HepG2 (cell line): Measurements from ENCODE around the gene ZBTB37. TPM values are rescaled to one million over a fixed set of nuclear protein-coding genes. Genes with fewer than 3 reads are reported as not detected.
A peak's percentile ranks its signal among the peaks of the same experiment; 100 is the strongest.

ENCODE experiments used
- ATAC-seq: fragments of 200-7000 bp; cut with Tn5 transposase; 3 replicates; pipeline ENCODE4 v1.9.1; 2020; ENCODE audit warnings: mild to moderate bottlenecking, moderate library complexity
- BruUV-seq: library from RNA; stranded (reverse); fragments of 400-500 nt; replicated peaks from 2 replicates; lab custom pipeline; 2021; lab: Mats Ljungman, UMichigan
- CTCF ChIA-PET: fragments of 300-600 bp; formaldehyde crosslinking; extraction: SDS; loops from one replicate; lab custom pipeline; 2021; ENCODE audit warnings: low total read pairs, inconsistent platforms, low intra/inter-chr PET ratio; lab: Yijun Ruan, JAX
- POLR2A ChIA-PET: fragments of 350-600 bp; sonication (Branson Sonifier 250); formaldehyde crosslinking; loops from one replicate; lab custom pipeline; 2020; ENCODE audit warnings: antibody characterized with exemption, inconsistent platforms; lab: Yijun Ruan, JAX
- DNase-seq: peaks from one replicate; pipeline ENCODE4 v3.0.0-alpha.2; 2015; ENCODE audit warnings: low spot score
- FAIRE-seq: peaks from 3 replicates; lab custom pipeline; 2011; peaks lifted over from hg19 to GRCh38; lab: Jason Lieb, UNC
- H2AFZ ChIP-seq: one replicate; pipeline ENCODE4 v1.6.1; 2011; ENCODE audit warnings: low read length, inconsistent platforms
- H3K27ac ChIP-seq: fragments of 300-600 bp; 3 replicates; pipeline ENCODE4 v1.8.0; 2011; ENCODE audit warnings: mixed run types, mild to moderate bottlenecking, mixed read lengths, low read length, inconsistent platforms; ENCODE audit not compliant: insufficient read depth; ENCODE audit errors: extremely low read length
- H3K27me3 ChIP-seq, 2 experiments: fragments of 200-600 bp in 1 of 2; 2 replicates in 1 of 2; 3 replicates in 1 of 2; pipeline versions ENCODE4 v1.6.0 to v1.8.0; 2011; ENCODE audit warnings: low read length in 2 of 2, mild to moderate bottlenecking in 2 of 2, moderate library complexity in 2 of 2, inconsistent platforms in 1 of 2; ENCODE audit not compliant: insufficient read depth in 2 of 2, control insufficient read depth in 1 of 2
- H3K36me3 ChIP-seq, 2 experiments: fragments of 200-600 bp in 1 of 2; replicated peaks in 1 of 2; 2 replicates in 1 of 2; 3 replicates in 1 of 2; pipeline versions ENCODE4 v1.5.1 to v1.8.0; 2011; ENCODE audit warnings: low read length in 2 of 2, inconsistent platforms in 1 of 2; ENCODE audit not compliant: insufficient read depth in 2 of 2, control insufficient read depth in 1 of 2
- H3K4me1 ChIP-seq: 2 replicates; pipeline ENCODE4 v1.5.1; 2012; ENCODE audit warnings: low read length, inconsistent platforms; ENCODE audit not compliant: insufficient read depth
- H3K4me2 ChIP-seq: 2 replicates; pipeline ENCODE4 v1.6.0; 2011; ENCODE audit warnings: low read depth, low read length, inconsistent platforms
- H3K4me3 ChIP-seq, 3 experiments: fragments of 200-600 bp in 1 of 3; sonication (generic), shearing (Covaris generic) in 1 of 3; replicated peaks in 1 of 3; 2 replicates each; pipeline ENCODE4 v1.5.1; 2011 to 2016; ENCODE audit warnings: low read length in 3 of 3, inconsistent platforms in 2 of 3, low read depth in 2 of 3, mild to moderate bottlenecking in 2 of 3, control low read depth in 1 of 3, mixed read lengths in 1 of 3; ENCODE audit not compliant: insufficient read depth in 1 of 3
- H3K79me2 ChIP-seq: one replicate; pipeline ENCODE4 v1.6.1; 2011; ENCODE audit warnings: low read length, inconsistent platforms; ENCODE audit not compliant: insufficient read depth
- H3K9ac ChIP-seq: 2 replicates; pipeline ENCODE4 v1.6.0; 2011; ENCODE audit warnings: mild to moderate bottlenecking, low read depth, low read length, inconsistent platforms; ENCODE audit not compliant: insufficient read depth
- H3K9me3 ChIP-seq: 2 replicates; pipeline ENCODE4 v1.5.1; 2012; ENCODE audit warnings: mild to moderate bottlenecking, low read length
- H4K20me1 ChIP-seq: 2 replicates; pipeline ENCODE4 v1.6.0; 2011; ENCODE audit warnings: inconsistent platforms, mild to moderate bottlenecking, low read length, moderate library complexity; ENCODE audit not compliant: insufficient read depth
- CEBPZ ChIP-seq: IDR thresholded peaks from 2 replicates; pipeline ENCODE4 v1.6.1; 2012; ENCODE audit warnings: low read length, improper control_type of control experiment
- FLYWCH1 ChIP-seq: sonication (generic); formaldehyde crosslinking; IDR thresholded peaks from 2 replicates; pipeline ENCODE4 v1.8.1; 2023; ENCODE audit warnings: mild to moderate bottlenecking, missing genetic modification reagents
- HDAC1 ChIP-seq: sonication (generic); formaldehyde crosslinking; IDR thresholded peaks from 2 replicates; pipeline ENCODE4 v1.5.1; 2020; ENCODE audit warnings: mild to moderate bottlenecking, missing genetic modification reagents
- NFKB2 ChIP-seq: sonication (generic); formaldehyde crosslinking; IDR thresholded peaks from 2 replicates; pipeline ENCODE4 v1.4.0; 2020; ENCODE audit warnings: missing genetic modification reagents, borderline replicate concordance
- PHF21A ChIP-seq: sonication (generic); formaldehyde crosslinking; IDR thresholded peaks from 2 replicates; pipeline ENCODE4 v1.5.0; 2020; ENCODE audit warnings: mild to moderate bottlenecking, missing genetic modification reagents
- SP2 ChIP-seq: sonication (generic); formaldehyde crosslinking; IDR thresholded peaks from 2 replicates; pipeline ENCODE4 v1.5.1; 2020; ENCODE audit warnings: mild to moderate bottlenecking, missing genetic modification reagents
- ZNF230 ChIP-seq: sonication (generic); formaldehyde crosslinking; IDR thresholded peaks from 2 replicates; pipeline ENCODE4 v1.4.0; 2020; ENCODE audit warnings: mild to moderate bottlenecking, missing genetic modification reagents
- ZNF619 ChIP-seq: sonication (generic); formaldehyde crosslinking; IDR thresholded peaks from 2 replicates; pipeline ENCODE4 v1.4.0; 2020; ENCODE audit warnings: mild to moderate bottlenecking, missing genetic modification reagents
- ZNF781 ChIP-seq: sonication (generic); formaldehyde crosslinking; IDR thresholded peaks from 2 replicates; pipeline ENCODE4 v1.5.1; 2020; ENCODE audit warnings: borderline replicate concordance, mild to moderate bottlenecking, missing genetic modification reagents; ENCODE audit errors: not compliant biosample characterization
- WGBS: methylation state at CpG from one replicate; pipeline ENCODE4 v1.1.6; 2017; ENCODE audit warnings: low lambda C conversion rate; 5-methylcytosine and 5-hydroxymethylcytosine counted together
- in situ Hi-C: cut with HindIII; loops from 2 replicates; pipeline ENCODE4 v1.10.0; 2017; ENCODE audit warnings: low pct_unique_long_range_greater_than_20kb; ENCODE audit not compliant: extremely low pct_ligation_motif_present
- intact Hi-C: fragments of 100-400 bp; cut with micrococcal nuclease; formaldehyde crosslinking; loops from one replicate; pipeline ENCODE4 v1.10.0; 2022; ENCODE audit not compliant: unreplicated experiment
- polyA plus RNA-seq, 8 experiments: library from polyadenylated mRNA; depleted of rRNA in 3 of 8; stranded (reverse) in 7 of 8; unstranded in 1 of 8; fragments of >200 nt; fragmentation: Illumina TruSeq in 4 of 8; extraction: Trizol in 4 of 8; gene quantifications; 2 replicates each; pipeline versions ENCODE4 v1.2.1 to v1.2.3, GENCODE V29; 2011 to 2016; ENCODE audit warnings: low read depth in 4 of 8, missing spikeins in 1 of 8, mixed read lengths in 1 of 8; ENCODE audit not compliant: insufficient read depth in 1 of 8
- total RNA-seq, 5 experiments: library from RNA; depleted of rRNA; stranded (reverse); fragments of >200 nt; fragmentation: Illumina TruSeq; extraction: Trizol; gene quantifications; 2 replicates each; pipeline ENCODE4 v1.2.3, GENCODE V29; 2016; ENCODE audit warnings: low read depth in 1 of 5

Gene ZBTB37
- total and polyA plus RNA-seq, 2 of the 13 experiments (the other 11 are each of a cell fraction or from before 2014, with no cell fraction given), result 2.6 to 7.7 TPM

DNA sequence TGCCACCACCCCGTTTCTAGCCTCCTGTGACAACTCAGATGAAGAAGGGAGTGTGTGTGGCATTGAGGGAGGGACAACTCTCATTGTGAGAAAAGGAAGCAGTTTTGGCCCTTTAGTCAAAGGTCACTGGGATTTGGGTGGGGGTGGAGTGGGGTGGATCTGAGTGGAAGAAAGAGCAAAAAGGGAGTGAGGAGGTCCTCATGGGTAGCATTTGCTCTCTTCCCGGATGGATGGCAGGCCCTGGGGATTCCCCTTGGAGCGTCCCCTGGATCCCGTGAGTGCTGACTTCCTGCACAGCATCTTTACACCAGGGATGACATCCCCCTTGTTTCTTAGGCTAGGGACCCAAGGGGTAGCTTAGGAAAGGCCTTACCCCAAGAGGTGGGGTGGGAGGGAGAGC lies 48.5 kb downstream of the ZBTB37 start:
- Histone ChIP-seq H3K27me3 (no peaks in the 10 kb centered on the region), H3K79me2 (peaks cover 2% of the 10 kb centered on the region), H3K9me3 (no peaks in the 10 kb centered on the region), H3K4me1 (peaks cover 36% of the 10 kb centered on the region), H4K20me1 (no peaks in the 10 kb centered on the region), H3K27ac (peak overlapping the region; percentile 91), H3K36me3 (0 out of 5 replicates have a peak, but pooled peaks cover 0 to 2% of the 10 kb centered on the region in 2 experiments), H3K4me2 (peak overlapping the region; percentile 94), H3K9ac (peak overlapping the region; percentile 76), H3K4me3 (peak overlapping the region; percentile 59 to 72 (median 65)), H2AFZ (peak overlapping the region; percentile 74)
- TF ChIP-seq ZNF619 (CRISPR knock-in tag), result 0 out of 2 replicates have a peak, but pooled peaks have one; percentile 36
- no peak for TF ChIP-seq NFKB2 (CRISPR knock-in tag)
- no peak for TF ChIP-seq CEBPZ
- 0 out of 2 replicates have a peak, but pooled peaks have one; percentile 3 for TF ChIP-seq PHF21A (CRISPR knock-in tag)
- TF ChIP-seq HDAC1, result no peak
- no peak for TF ChIP-seq ZNF230 (CRISPR knock-in tag)
- TF ChIP-seq SP2, result no peak
- TF ChIP-seq ZNF781 (CRISPR knock-in tag), result peak; percentile 20
- TF ChIP-seq FLYWCH1 (CRISPR knock-in tag), result no peak
- 4% methylated on average over 4 of the region's 4 CpGs for WGBS
- ATAC-seq (peak; percentile 28), DNase-seq (no peak), FAIRE-seq (no peak)
- POLR2A ChIA-PET, result interaction anchor here (1.3 to 5.2 kb wide), 6 partner anchors 9 to 202 kb away, joined by 5 to 47 read pairs (median 10); partner anchors contain the start of genes GAS5, KLHL20, RC3H1 and ZBTB37
- CTCF ChIA-PET, result no interaction called here
- TSS peak; percentile 87 for BruUV-seq
- in situ Hi-C loops (no loop called here), intact Hi-C loops (no loop called here)
